Spinal cord (tissue), 10 donors: ENCODE results near the gene SLC25A12. TPM values are rescaled to one million over a fixed set of nuclear protein-coding genes. Genes with fewer than 3 reads are reported as not detected.

Source experiments
- DNase-seq, 6 donors: peaks; one replicate each; pipeline versions ENCODE4 v3.0.0 to v3.0.0-alpha.2; 2013 to 2015; ENCODE audit warnings: low spot score in 6 of 6, low read depth in 4 of 6
- H3K27ac ChIP-seq: one replicate; pipeline ENCODE4 v1.5.1; 2013; ENCODE audit warnings: low read depth, low read length, control low read depth
- H3K27me3 ChIP-seq: one replicate; pipeline ENCODE4 v1.6.1; 2013; ENCODE audit warnings: low read length; ENCODE audit not compliant: control insufficient read depth, insufficient read depth
- H3K36me3 ChIP-seq: one replicate; pipeline ENCODE4 v1.6.1; 2013; ENCODE audit warnings: low read length; ENCODE audit not compliant: control insufficient read depth, insufficient read depth
- H3K4me1 ChIP-seq: one replicate; pipeline ENCODE4 v1.6.1; 2013; ENCODE audit warnings: low read length; ENCODE audit not compliant: control insufficient read depth, insufficient read depth
- H3K4me3 ChIP-seq: one replicate; pipeline ENCODE4 v1.5.1; 2013; ENCODE audit warnings: low read depth, low read length, control low read depth
- H3K9me3 ChIP-seq: one replicate; pipeline ENCODE4 v1.6.1; 2013; ENCODE audit warnings: low read length; ENCODE audit not compliant: control insufficient read depth, insufficient read depth
- WGBS: methylation state at CpG from one replicate; pipeline ENCODE4 v1.1.5; 2013; ENCODE audit warnings: missing lambda C conversion rate; ENCODE audit not compliant: insufficient coverage; 5-methylcytosine and 5-hydroxymethylcytosine counted together
- long read RNA-seq, 4 donors: transcript quantifications; one replicate each; lab custom pipeline, GENCODE V29; 2026
- polyA plus RNA-seq, 2 donors: library from polyadenylated mRNA; unstranded; fragments of 120-200 nt; gene quantifications; one replicate each; pipeline ENCODE4 v1.2.1, GENCODE V29; 2013; ENCODE audit not compliant: insufficient read length in 2 of 2
- total RNA-seq, 2 donors: library from RNA; depleted of rRNA in 1 of 2; stranded (reverse); fragments of 120-200 nt in 1 of 2; fragments of >200 nt in 1 of 2; gene quantifications; one replicate each; pipeline versions ENCODE4 v1.2.3 to v1.2.4, GENCODE V29; 2013 to 2014
- donor health status: healthy.

The SLC25A12 gene, protein sequence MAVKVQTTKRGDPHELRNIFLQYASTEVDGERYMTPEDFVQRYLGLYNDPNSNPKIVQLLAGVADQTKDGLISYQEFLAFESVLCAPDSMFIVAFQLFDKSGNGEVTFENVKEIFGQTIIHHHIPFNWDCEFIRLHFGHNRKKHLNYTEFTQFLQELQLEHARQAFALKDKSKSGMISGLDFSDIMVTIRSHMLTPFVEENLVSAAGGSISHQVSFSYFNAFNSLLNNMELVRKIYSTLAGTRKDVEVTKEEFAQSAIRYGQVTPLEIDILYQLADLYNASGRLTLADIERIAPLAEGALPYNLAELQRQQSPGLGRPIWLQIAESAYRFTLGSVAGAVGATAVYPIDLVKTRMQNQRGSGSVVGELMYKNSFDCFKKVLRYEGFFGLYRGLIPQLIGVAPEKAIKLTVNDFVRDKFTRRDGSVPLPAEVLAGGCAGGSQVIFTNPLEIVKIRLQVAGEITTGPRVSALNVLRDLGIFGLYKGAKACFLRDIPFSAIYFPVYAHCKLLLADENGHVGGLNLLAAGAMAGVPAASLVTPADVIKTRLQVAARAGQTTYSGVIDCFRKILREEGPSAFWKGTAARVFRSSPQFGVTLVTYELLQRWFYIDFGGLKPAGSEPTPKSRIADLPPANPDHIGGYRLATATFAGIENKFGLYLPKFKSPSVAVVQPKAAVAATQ
- 10 to 100 TPM; 35.9 to 87.9 TPM for total RNA-seq
- 10 to 100 TPM; 51.7 to 57.3 TPM for polyA plus RNA-seq
- long read RNA-seq, donor 1, transcript SLC25A12-202 (18 exons, 2,979 nt): major isoform, 8 of 66 reads
- long read RNA-seq, donor 1, transcript SLC25A12-205 (3 exons, 1,889 nt): minor isoform, 7 of 66 reads
- long read RNA-seq, donor 1, partial matches to known transcripts: 51 of 66 reads
- long read RNA-seq, donor 1, other reads (novel, unspliced or antisense): 0 of 66 reads
- long read RNA-seq, donor 2: 0 reads
- long read RNA-seq, donor 3, partial matches to known transcripts: 34 of 38 reads
- long read RNA-seq, donor 3, other reads (novel, unspliced or antisense): 0 of 38 reads
- long read RNA-seq, donor 4, partial matches to known transcripts: 203 of 261 reads
- long read RNA-seq, donor 4, other reads (novel, unspliced or antisense): 55 of 261 reads

DNA sequence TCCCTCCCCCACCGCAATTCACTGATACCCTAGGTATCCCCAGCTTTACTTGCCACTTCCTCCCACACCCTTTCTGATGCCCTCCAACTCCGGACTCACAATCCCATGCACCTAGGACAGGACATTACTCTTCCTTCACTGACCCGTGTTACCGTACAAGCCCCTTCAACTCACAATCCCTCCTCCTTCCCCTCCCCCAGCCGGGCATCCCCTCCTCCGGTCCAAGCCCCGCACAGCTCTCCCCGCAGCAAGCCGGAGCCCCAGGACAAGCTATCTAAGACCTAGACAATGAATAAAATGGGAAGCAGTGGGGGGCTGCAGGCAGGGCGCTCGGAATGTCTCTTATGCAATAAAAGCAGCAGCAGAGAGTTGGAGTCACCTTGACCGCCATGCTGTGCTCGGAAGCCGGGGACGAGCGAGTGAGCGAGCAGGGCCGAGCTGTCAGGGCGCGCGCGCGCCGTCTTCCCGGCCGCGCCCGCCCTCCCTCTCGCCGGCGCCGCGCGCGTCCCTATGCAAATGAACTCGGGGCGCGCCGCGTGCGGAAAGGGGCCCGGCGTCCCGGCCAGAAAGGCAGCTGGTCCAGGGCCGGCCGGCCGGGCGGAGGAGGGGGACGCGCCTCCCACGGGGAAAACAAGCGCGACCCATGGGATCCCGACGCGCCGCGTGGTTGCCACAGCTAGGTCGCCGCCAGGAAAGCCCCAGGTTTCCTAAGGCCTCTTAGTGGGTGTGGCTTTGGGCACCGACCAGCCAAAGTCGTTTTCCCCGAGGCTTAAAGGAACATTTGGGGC is at the start of gene SLC25A12:
SLC25A12 (minus strand) TSS at position 421 of the 788 bp plus-strand sequence; CDS start at position 391, 30 bp downstream.
- peak within 1 kb of the TSS; percentile 27 for H3K27ac ChIP-seq
- H3K27me3 ChIP-seq: no peaks in the 10 kb centered on the region
- under 1% methylated on average over 62 of the region's 63 CpGs for WGBS
- H3K4me1 ChIP-seq: no peaks in the 10 kb centered on the region
- H3K36me3 ChIP-seq: peaks cover 2% of the 10 kb centered on the region
- H3K4me3 ChIP-seq: peak within 1 kb of the TSS; percentile 84
- H3K9me3 ChIP-seq: no peaks in the 10 kb centered on the region
- peak; percentile 72 to 96 (median 85) for DNase-seq

DNA sequence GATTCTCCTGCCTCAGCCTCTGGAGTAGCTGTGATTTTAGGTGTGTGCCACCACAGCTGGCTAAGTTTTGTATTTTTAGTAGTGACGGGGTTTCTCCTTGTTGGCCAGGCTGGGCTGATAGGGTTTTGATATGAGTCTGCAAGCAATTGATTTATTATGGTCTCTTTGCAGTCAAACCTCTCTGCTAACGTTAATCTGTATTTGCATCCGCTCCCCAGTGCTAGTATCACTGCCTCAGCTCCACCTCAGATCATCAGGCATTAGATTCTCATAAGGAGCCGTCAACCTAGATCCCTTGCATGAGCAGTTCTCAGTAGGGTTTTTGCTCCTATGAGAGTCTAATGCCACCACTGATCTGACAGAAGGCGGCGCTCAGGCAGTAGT is 47.3 kb upstream of the SLC25A12 start:
- Histone ChIP-seq H3K27ac (no peak overlapping the region), H3K4me1 (no peaks in the 10 kb centered on the region), H3K9me3 (peaks cover 2% of the 10 kb centered on the region), H3K4me3 (no peak overlapping the region), H3K36me3 (peaks cover 4% of the 10 kb centered on the region), H3K27me3 (no peaks in the 10 kb centered on the region)
- DNase-seq: no peak
- WGBS: 82% methylated on average over 2 of the region's 6 CpGs

DNA sequence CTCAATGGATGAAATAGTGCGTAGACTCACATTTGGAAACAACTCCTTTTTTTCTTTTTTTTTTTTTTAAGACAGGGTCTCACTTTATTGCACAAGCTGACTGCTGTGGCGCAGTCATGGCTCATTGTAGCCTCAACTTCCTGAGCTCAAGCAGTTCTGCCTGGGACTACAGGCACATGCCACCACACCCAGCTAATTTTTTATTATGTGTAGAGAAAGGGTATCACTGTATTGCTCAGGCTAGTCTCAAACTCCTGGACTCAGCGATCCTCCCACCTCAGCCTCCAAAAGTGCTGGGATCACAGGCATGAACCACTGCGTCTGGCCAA is 45.7 kb upstream of the SLC25A12 start:
- no peak for DNase-seq
- Histone ChIP-seq H3K4me1 (no peaks in the 10 kb centered on the region), H3K27me3 (no peaks in the 10 kb centered on the region), H3K9me3 (peaks cover 2% of the 10 kb centered on the region), H3K4me3 (no peak overlapping the region), H3K27ac (no peak overlapping the region), H3K36me3 (peaks cover 4% of the 10 kb centered on the region)
- 96% methylated on average over 3 of the region's 4 CpGs for WGBS

DNA sequence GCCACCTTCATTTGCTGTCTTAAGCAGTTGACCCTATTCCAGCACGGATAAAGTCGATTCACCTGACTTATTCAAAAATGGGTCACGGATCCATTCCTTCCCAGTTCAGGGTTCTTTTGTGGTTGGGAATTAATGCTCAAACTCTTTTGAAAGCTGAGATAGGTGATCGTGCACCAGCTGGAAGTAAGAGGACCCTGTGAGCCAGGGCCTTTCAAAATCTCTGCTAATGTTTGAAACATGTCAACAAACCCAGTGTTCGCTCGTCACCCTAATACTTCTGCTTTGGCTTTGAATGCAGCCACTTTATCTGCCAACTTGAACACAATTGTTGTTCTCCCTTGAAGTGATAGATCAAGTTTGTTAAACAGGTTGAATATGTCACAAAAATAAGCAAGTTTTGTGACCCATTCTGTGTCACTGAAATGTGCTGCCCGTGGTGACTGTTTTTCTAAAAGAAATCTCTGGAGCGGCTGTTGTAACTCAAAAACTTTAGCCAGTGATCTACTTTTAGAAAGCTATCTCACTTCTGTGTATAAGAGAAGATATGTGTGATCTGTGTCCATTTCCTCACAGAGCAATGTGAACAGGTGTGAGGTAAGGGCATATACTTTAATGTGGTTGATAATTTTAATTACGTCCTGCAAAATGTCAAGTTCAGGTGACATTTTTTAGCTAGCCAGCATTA is 45.2 kb upstream of the SLC25A12 start:
- H3K4me3 ChIP-seq: no peak overlapping the region
- no peak overlapping the region for H3K27ac ChIP-seq
- H3K36me3 ChIP-seq: peaks cover 4% of the 10 kb centered on the region
- no peaks in the 10 kb centered on the region for H3K4me1 ChIP-seq
- DNase-seq: no peak
- no peaks in the 10 kb centered on the region for H3K27me3 ChIP-seq
- WGBS: 83% methylated on average over 2 of the region's 9 CpGs
- H3K9me3 ChIP-seq: peaks cover 2% of the 10 kb centered on the region

DNA sequence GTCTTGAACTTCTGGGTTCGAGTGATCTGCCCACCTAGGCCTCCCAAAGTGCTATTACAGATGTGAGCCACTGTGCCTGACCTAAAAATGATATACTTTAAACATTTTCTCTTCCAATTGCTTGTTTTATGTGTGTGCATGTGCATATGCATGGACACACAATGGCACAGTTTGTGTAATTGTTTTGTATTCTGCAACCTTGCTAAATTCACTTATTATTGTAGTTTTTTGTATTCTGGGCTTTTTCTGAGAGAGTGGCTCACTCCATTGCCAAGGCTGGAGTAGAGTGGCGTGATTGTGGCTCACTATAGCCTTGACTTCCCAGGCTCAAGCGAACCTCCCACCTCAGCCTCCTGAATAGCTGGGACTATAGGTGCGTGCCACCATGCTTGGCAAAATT is 36.3 kb upstream of the SLC25A12 start:
- Histone ChIP-seq H3K9me3 (no peaks in the 10 kb centered on the region), H3K36me3 (peaks cover 18% of the 10 kb centered on the region), H3K4me3 (no peak overlapping the region), H3K27ac (no peak overlapping the region), H3K4me1 (no peaks in the 10 kb centered on the region), H3K27me3 (no peaks in the 10 kb centered on the region)
- WGBS: no CpG with 5 or more reads among the region's 4 CpGs
- no peak for DNase-seq

DNA sequence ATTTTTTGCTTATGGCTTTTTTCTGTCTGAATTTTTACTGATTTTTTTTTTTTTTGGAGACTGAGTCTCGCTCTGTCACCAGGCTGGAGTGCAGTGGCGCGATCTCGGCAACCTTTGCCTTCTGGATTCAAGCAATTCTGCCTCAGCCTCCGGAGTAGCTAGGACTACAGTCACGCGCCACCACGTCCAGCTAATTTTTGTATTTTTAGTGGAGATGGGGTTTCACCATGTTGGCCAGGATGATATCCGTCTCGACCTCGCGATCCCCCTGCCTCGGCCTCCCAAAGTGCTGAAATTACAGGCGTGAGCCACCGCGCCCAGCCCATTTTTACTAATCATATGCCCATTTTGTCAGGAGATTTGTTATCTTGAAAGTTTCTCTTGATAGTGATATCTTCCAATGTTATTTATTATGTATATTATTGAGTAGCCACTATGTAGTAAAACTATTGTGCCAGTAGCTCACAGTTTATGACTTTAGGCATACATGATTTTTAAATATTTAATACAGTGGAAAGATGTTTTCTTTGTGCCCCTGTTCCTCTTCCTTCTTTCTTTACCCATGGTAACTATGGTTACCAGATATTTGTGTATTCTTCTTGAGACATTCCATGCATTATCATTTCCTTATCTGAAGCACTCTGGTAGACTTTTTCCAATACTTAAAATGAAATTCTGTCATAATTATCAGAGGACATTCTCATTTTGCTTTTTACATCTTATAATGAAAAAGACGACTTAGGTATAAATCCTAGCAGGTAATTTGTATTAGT is 30.3 kb upstream of the SLC25A12 start:
- H3K27me3 ChIP-seq: no peaks in the 10 kb centered on the region
- no peak overlapping the region for H3K27ac ChIP-seq
- no peak for DNase-seq
- H3K9me3 ChIP-seq: no peaks in the 10 kb centered on the region
- H3K36me3 ChIP-seq: peaks cover 22% of the 10 kb centered on the region
- peaks cover 17% of the 10 kb centered on the region for H3K4me1 ChIP-seq
- WGBS: 100% methylated on average over 9 of the region's 17 CpGs
- H3K4me3 ChIP-seq: no peak overlapping the region

DNA sequence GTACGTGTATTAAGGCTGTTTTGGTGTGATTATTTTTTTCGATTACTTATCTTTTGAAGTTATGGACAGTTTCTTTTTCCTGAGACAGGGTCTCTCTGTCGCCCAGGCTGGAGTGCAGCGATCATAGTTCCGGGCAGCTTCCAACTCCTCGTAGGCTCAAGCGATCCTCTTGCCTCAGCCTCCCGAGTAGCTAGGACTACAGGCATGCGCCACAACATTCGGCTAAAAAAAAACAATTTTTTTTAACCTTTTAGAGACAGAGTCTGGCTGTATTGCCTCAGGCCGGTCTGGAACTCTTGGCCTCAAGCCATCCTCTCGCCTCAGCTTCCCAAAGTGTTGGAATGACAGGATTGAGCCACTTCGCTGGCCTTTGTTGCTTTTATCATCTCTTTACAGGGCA is 29.2 kb upstream of the SLC25A12 start:
- DNase-seq: peak in 1 of 6 donors; percentile 18
- H3K27me3 ChIP-seq: no peaks in the 10 kb centered on the region
- H3K27ac ChIP-seq: peak overlapping the region; percentile 98
- H3K9me3 ChIP-seq: no peaks in the 10 kb centered on the region
- H3K36me3 ChIP-seq: peaks cover 18% of the 10 kb centered on the region
- H3K4me3 ChIP-seq: peak overlapping the region; percentile 99
- H3K4me1 ChIP-seq: peaks cover 17% of the 10 kb centered on the region
- WGBS: 24% methylated on average over 10 of the region's 13 CpGs

DNA sequence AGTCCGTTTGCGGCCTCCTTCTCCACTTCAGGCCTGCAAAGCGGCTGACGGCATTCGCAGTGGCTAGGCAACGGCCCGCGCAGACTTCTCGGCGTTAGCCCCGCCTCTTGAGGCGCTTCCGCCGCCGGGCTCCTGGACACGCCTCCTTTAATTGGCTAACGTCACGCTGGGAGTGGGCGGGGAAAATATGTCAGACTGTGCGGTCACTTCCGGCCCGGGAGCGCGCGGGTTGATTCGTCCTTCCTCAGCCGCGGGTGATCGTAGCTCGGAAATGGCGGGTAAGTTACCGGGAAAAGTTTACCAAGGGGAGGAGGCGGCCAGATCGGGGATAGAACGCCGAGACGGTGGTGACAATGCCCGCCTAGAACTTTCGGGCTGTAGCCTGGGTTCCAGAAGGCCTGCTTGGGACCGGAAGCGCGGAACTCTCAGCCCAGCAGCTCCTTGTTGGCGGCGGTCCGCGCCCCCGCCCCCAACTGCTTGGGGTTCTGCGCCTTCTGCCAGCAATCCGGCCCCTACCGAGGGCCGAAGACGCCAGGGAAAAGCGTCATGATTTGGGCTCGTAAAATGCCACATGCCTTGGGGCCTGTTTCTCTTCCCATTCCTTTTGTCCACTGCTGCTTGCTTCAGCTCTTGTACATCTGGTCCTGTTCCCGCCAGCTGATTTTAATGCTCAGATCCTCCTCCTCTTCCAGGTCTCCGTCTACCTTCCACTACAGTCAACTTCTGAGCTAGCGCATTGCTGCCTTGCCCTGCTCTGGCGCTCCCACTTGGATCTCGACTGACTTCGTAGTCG is 28.4 kb upstream of the SLC25A12 start, which contains the start of gene HAT1:
HAT1 (plus strand) TSS at position 232 of the 793 bp plus-strand sequence; CDS start at position 272, 40 bp downstream.
- H3K4me1 ChIP-seq: peaks cover 17% of the 10 kb centered on the region
- H3K9me3 ChIP-seq: no peaks in the 10 kb centered on the region
- peak; percentile 94 to 99 (median 98) for DNase-seq
- 0% methylated on average over 61 of the region's 61 CpGs for WGBS
- peak within 1 kb of the TSS; percentile 98 for H3K27ac ChIP-seq
- H3K27me3 ChIP-seq: no peaks in the 10 kb centered on the region
- H3K36me3 ChIP-seq: peaks cover 13% of the 10 kb centered on the region
- peak within 1 kb of the TSS; percentile 99 for H3K4me3 ChIP-seq
